Measurements from ENCODE around the gene ARL6IP6. TPM values are rescaled to one million over a fixed set of nuclear protein-coding genes. Genes with fewer than 3 reads are reported as not detected.

The ARL6IP6 gene
- total RNA-seq, result 7.8 and 8.2 TPM in 2 replicates

GRCh38 chr2:152718076-152718908, at the start of gene ARL6IP6:
Gene ARL6IP6, plus strand, starts transcription at chr2:152718620. Its CDS starts 5 bp downstream, at chr2:152718625.

GRCh38 chr2:152717228-152718075, 968 bp upstream of the ARL6IP6 start, which contains the start of gene PRPF40A:
Gene PRPF40A, minus strand, starts transcription at chr2:152717461. Its CDS starts 22 bp downstream, at chr2:152717439.

Other genes starting within 250 kb of the ARL6IP6 start
- 60.6 and 81.5 TPM in 2 replicates for gene PRPF40A, start 1.2 kb upstream of the ARL6IP6 start, total RNA-seq

Measured in bronchial smooth muscle cell (primary cell).